GM23338 (cell line): ENCODE results near the gene KCNJ6. TPM values are rescaled to one million over a fixed set of nuclear protein-coding genes. Genes with fewer than 3 reads are reported as not detected.

Experiments used
- ATAC-seq: fragments of 200-7000 bp; cut with Tn5 transposase; 3 replicates; pipeline ENCODE4 v1.9.1; 2020
- DNase-seq: peaks from one replicate; pipeline ENCODE4 v3.0.0-alpha.2; 2015; ENCODE audit warnings: low spot score
- H2AFZ ChIP-seq: fragments of 200-600 bp; sonication (generic); 2 replicates; pipeline ENCODE4 v1.8.0; 2016; ENCODE audit warnings: antibody characterized with exemption, mild to moderate bottlenecking, moderate library complexity
- H3F3A ChIP-seq: fragments of 200-600 bp; sonication (generic); replicated peaks from 2 replicates; pipeline ENCODE4 v1.8.0; 2017; ENCODE audit warnings: antibody characterized with exemption, mixed run types, low read depth
- H3K27ac ChIP-seq: fragments of 200-600 bp; sonication (generic); 2 replicates; pipeline ENCODE4 v1.6.1; 2016; ENCODE audit warnings: low read depth
- H3K27me3 ChIP-seq: fragments of 200-600 bp; sonication (generic); 2 replicates; pipeline ENCODE4 v1.8.0; 2016; ENCODE audit warnings: mild to moderate bottlenecking, mixed run types, moderate library complexity; ENCODE audit not compliant: insufficient read depth
- H3K36me3 ChIP-seq: fragments of 200-600 bp; sonication (generic); 2 replicates; pipeline ENCODE4 v1.8.0; 2016; ENCODE audit warnings: mild to moderate bottlenecking; ENCODE audit not compliant: insufficient read depth
- H3K4me1 ChIP-seq: fragments of 200-600 bp; sonication (generic); 2 replicates; pipeline ENCODE4 v1.8.0; 2016; ENCODE audit warnings: mild to moderate bottlenecking, moderate library complexity; ENCODE audit not compliant: insufficient read depth
- H3K4me2 ChIP-seq: fragments of 200-600 bp; sonication (generic); 2 replicates; pipeline ENCODE4 v1.7.1; 2017; ENCODE audit warnings: mixed run types
- H3K4me3 ChIP-seq: fragments of 200-600 bp; sonication (generic); 2 replicates; pipeline ENCODE4 v1.6.1; 2016; ENCODE audit warnings: mixed run types
- H3K79me2 ChIP-seq: fragments of 200-600 bp; sonication (generic); replicated peaks from 2 replicates; pipeline ENCODE4 v1.8.0; 2017; ENCODE audit warnings: mild to moderate bottlenecking; ENCODE audit not compliant: insufficient read depth
- H3K9me2 ChIP-seq: fragments of 200-600 bp; sonication (generic); 2 replicates; pipeline ENCODE4 v1.8.0; 2017; ENCODE audit not compliant: insufficient read depth
- H4K20me1 ChIP-seq: fragments of 200-600 bp; sonication (generic); replicated peaks from 2 replicates; pipeline ENCODE4 v1.8.0; 2017; ENCODE audit warnings: mild to moderate bottlenecking; ENCODE audit not compliant: insufficient read depth
- H3K27ac Mint-ChIP-seq: 2 replicates; pipeline ENCODE4 v1.8.0; 2020; ENCODE audit warnings: inconsistent platforms, mild to moderate bottlenecking, moderate library complexity, mixed read lengths
- H3K27me3 Mint-ChIP-seq: 3 replicates; pipeline ENCODE4 v1.8.0; 2022; ENCODE audit warnings: low read depth, mild to moderate bottlenecking, moderate library complexity, mixed read lengths, inconsistent platforms; ENCODE audit not compliant: insufficient read depth, poor library complexity
- H3K36me3 Mint-ChIP-seq: 3 replicates; pipeline ENCODE4 v1.8.0; 2021; ENCODE audit warnings: low read depth, mild to moderate bottlenecking, inconsistent platforms, moderate library complexity, mixed read lengths
- H3K4me1 Mint-ChIP-seq: 3 replicates; pipeline ENCODE4 v1.8.0; 2020; ENCODE audit warnings: mild to moderate bottlenecking, inconsistent platforms, mixed read lengths
- H3K4me3 Mint-ChIP-seq: 3 replicates; pipeline ENCODE4 v1.8.0; 2021; ENCODE audit warnings: moderate library complexity, mild to moderate bottlenecking, inconsistent platforms, mixed read lengths
- H3K9me3 Mint-ChIP-seq: 3 replicates; pipeline ENCODE4 v1.8.0; 2020; ENCODE audit warnings: moderate library complexity, mild to moderate bottlenecking, inconsistent platforms, mixed read lengths
- ETS1 ChIP-seq: IDR thresholded peaks from 2 replicates; pipeline ENCODE4 v1.6.1; 2016; ENCODE audit warnings: antibody characterized with exemption
- EZH2 ChIP-seq: fragments of 200-600 bp; sonication (generic); IDR thresholded peaks from one replicate; pipeline ENCODE4 v1.8.0; 2017; ENCODE audit warnings: antibody characterized with exemption, mild to moderate bottlenecking, low read depth; ENCODE audit not compliant: unreplicated experiment
- JUNB ChIP-seq: IDR thresholded peaks from one replicate; pipeline ENCODE4 v1.6.1; 2016; ENCODE audit warnings: antibody characterized with exemption; ENCODE audit not compliant: unreplicated experiment
- NANOG ChIP-seq: IDR thresholded peaks from 2 replicates; pipeline ENCODE4 v1.6.1; 2016; ENCODE audit warnings: antibody characterized with exemption, borderline replicate concordance
- POLR2AphosphoS5 ChIP-seq: IDR thresholded peaks from 2 replicates; pipeline ENCODE4 v1.6.1; 2016; ENCODE audit warnings: antibody characterized with exemption, low read depth
- STAT1 ChIP-seq: IDR thresholded peaks from one replicate; pipeline ENCODE4 v1.6.1; 2016; ENCODE audit warnings: antibody characterized with exemption; ENCODE audit not compliant: unreplicated experiment
- ZNF114 ChIP-seq: fragments of 250-450 bp; sonication (Bioruptor Pico); IDR thresholded peaks from 2 replicates; pipeline ENCODE4 v1.5.0; 2020; ENCODE audit warnings: mild to moderate bottlenecking, moderate library complexity
- polyA plus RNA-seq: library from polyadenylated mRNA; unstranded; fragments of >200 nt; fragmentation: Nextera tagmentation; extraction: Ambion mirVana; gene quantifications from 2 replicates; pipeline ENCODE4 v1.2.1, GENCODE V29; 2016
- total RNA-seq: library from RNA; depleted of rRNA; stranded (reverse); fragments of >200 nt; shearing (Covaris generic); gene quantifications from 2 replicates; pipeline ENCODE4 v1.2.3, GENCODE V29; 2014
- TF ChIP-seq, protein P1 (sequence below): IDR thresholded peaks from one replicate; pipeline ENCODE4 v1.6.1; 2018; ENCODE audit warnings: antibody characterized with exemption; ENCODE audit not compliant: unreplicated experiment
- TF ChIP-seq, protein P2 (sequence below): fragments of 250-450 bp; sonication (Bioruptor Pico); IDR thresholded peaks from 2 replicates; pipeline ENCODE4 v1.5.0; 2020; ENCODE audit warnings: mild to moderate bottlenecking, moderate library complexity

The KCNJ6 gene
- total and polyA plus RNA-seq, 2 experiments from 2014 or later = 0.48 to 0.52 TPM

GRCh38 chr21:37561941-37562919, 354.0 kb downstream of the KCNJ6 start:
- 0 out of 2 replicates have a peak, but pooled peaks cover 9% of the 10 kb centered on the region for H3F3A ChIP-seq
- peaks cover 11% of the 10 kb centered on the region; the same call in 2 of the 3 replicates for H3K9me3 Mint-ChIP-seq
- H4K20me1 ChIP-seq = no peaks in the 10 kb centered on the region
- no peak overlapping the region for H3K27ac ChIP-seq
- no peaks in the 10 kb centered on the region; the same call in 1 of the 2 replicates for H3K79me2 ChIP-seq
- H3K4me3 ChIP-seq = no peak overlapping the region
- ATAC-seq = no peak
- peaks cover 18% of the 10 kb centered on the region for H3K27me3 Mint-ChIP-seq
- H3K4me1 Mint-ChIP-seq = peaks cover 17% of the 10 kb centered on the region
- TF ChIP-seq JUNB = no peak
- TF ChIP-seq, protein P1, sequence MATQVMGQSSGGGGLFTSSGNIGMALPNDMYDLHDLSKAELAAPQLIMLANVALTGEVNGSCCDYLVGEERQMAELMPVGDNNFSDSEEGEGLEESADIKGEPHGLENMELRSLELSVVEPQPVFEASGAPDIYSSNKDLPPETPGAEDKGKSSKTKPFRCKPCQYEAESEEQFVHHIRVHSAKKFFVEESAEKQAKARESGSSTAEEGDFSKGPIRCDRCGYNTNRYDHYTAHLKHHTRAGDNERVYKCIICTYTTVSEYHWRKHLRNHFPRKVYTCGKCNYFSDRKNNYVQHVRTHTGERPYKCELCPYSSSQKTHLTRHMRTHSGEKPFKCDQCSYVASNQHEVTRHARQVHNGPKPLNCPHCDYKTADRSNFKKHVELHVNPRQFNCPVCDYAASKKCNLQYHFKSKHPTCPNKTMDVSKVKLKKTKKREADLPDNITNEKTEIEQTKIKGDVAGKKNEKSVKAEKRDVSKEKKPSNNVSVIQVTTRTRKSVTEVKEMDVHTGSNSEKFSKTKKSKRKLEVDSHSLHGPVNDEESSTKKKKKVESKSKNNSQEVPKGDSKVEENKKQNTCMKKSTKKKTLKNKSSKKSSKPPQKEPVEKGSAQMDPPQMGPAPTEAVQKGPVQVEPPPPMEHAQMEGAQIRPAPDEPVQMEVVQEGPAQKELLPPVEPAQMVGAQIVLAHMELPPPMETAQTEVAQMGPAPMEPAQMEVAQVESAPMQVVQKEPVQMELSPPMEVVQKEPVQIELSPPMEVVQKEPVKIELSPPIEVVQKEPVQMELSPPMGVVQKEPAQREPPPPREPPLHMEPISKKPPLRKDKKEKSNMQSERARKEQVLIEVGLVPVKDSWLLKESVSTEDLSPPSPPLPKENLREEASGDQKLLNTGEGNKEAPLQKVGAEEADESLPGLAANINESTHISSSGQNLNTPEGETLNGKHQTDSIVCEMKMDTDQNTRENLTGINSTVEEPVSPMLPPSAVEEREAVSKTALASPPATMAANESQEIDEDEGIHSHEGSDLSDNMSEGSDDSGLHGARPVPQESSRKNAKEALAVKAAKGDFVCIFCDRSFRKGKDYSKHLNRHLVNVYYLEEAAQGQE = no peak
- H3K36me3 Mint-ChIP-seq = peaks cover 3% of the 10 kb centered on the region; the same call in 2 of the 3 replicates
- DNase-seq = no peak
- no peak overlapping the region for H3K4me3 Mint-ChIP-seq
- H3K36me3 ChIP-seq = no peaks in the 10 kb centered on the region; the same call in 1 of the 2 replicates
- peaks cover 20% of the 10 kb centered on the region for H3K4me1 ChIP-seq
- H3K9me2 ChIP-seq = peaks cover 21% of the 10 kb centered on the region
- H3K27ac Mint-ChIP-seq = no peak overlapping the region
- peaks cover 12% of the 10 kb centered on the region for H3K27me3 ChIP-seq
- H3K4me2 ChIP-seq = no peak overlapping the region
- H2AFZ ChIP-seq = no peak overlapping the region

DNA sequence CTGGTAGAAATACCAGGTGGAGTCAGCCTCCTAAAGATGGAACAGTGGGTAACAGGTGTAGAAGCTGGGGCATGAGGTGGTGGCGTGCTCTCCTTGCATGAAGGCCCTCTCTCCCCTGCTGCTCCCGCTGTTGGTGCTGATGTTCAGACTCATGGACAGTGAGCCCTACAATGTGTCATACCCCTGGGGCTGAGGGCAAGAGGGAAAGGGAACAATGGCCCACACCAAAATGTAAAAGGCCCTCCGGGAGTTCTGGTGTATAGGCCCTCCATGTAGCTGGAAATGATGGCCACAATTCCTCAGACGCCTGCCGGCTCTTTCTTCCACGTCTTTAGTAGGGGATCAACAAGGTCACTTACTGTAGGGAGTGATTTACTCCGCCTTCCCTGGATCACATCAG, 354.8 kb downstream of the KCNJ6 start:
- Histone ChIP-seq H3K27me3 (peaks cover 12% of the 10 kb centered on the region), H3K79me2 (no peaks in the 10 kb centered on the region; the same call in 1 of the 2 replicates), H2AFZ (no peak overlapping the region), H3K9me2 (peaks cover 22% of the 10 kb centered on the region), H3K36me3 (no peaks in the 10 kb centered on the region; the same call in 1 of the 2 replicates), H3K27ac (no peak overlapping the region), H3K4me2 (no peak overlapping the region), H3K4me1 (peaks cover 20% of the 10 kb centered on the region), H3K4me3 (no peak overlapping the region), H4K20me1 (no peaks in the 10 kb centered on the region), H3F3A (0 out of 2 replicates have a peak, but pooled peaks cover 9% of the 10 kb centered on the region)
- ATAC-seq (no peak), DNase-seq (no peak)
- H3K27me3 Mint-ChIP-seq = peaks cover 18% of the 10 kb centered on the region
- H3K36me3 Mint-ChIP-seq = peaks cover 3% of the 10 kb centered on the region; the same call in 2 of the 3 replicates
- peaks cover 17% of the 10 kb centered on the region for H3K4me1 Mint-ChIP-seq
- peaks cover 11% of the 10 kb centered on the region; the same call in 2 of the 3 replicates for H3K9me3 Mint-ChIP-seq
- H3K4me3 Mint-ChIP-seq = no peak overlapping the region
- no peak overlapping the region for H3K27ac Mint-ChIP-seq
- TF ChIP-seq JUNB (no peak), ETS1 (no peak), STAT1 (no peak), POLR2AphosphoS5 (no peak), NANOG (no peak), ZNF114 (no peak), EZH2 (no peak)
- TF ChIP-seq, protein P2, sequence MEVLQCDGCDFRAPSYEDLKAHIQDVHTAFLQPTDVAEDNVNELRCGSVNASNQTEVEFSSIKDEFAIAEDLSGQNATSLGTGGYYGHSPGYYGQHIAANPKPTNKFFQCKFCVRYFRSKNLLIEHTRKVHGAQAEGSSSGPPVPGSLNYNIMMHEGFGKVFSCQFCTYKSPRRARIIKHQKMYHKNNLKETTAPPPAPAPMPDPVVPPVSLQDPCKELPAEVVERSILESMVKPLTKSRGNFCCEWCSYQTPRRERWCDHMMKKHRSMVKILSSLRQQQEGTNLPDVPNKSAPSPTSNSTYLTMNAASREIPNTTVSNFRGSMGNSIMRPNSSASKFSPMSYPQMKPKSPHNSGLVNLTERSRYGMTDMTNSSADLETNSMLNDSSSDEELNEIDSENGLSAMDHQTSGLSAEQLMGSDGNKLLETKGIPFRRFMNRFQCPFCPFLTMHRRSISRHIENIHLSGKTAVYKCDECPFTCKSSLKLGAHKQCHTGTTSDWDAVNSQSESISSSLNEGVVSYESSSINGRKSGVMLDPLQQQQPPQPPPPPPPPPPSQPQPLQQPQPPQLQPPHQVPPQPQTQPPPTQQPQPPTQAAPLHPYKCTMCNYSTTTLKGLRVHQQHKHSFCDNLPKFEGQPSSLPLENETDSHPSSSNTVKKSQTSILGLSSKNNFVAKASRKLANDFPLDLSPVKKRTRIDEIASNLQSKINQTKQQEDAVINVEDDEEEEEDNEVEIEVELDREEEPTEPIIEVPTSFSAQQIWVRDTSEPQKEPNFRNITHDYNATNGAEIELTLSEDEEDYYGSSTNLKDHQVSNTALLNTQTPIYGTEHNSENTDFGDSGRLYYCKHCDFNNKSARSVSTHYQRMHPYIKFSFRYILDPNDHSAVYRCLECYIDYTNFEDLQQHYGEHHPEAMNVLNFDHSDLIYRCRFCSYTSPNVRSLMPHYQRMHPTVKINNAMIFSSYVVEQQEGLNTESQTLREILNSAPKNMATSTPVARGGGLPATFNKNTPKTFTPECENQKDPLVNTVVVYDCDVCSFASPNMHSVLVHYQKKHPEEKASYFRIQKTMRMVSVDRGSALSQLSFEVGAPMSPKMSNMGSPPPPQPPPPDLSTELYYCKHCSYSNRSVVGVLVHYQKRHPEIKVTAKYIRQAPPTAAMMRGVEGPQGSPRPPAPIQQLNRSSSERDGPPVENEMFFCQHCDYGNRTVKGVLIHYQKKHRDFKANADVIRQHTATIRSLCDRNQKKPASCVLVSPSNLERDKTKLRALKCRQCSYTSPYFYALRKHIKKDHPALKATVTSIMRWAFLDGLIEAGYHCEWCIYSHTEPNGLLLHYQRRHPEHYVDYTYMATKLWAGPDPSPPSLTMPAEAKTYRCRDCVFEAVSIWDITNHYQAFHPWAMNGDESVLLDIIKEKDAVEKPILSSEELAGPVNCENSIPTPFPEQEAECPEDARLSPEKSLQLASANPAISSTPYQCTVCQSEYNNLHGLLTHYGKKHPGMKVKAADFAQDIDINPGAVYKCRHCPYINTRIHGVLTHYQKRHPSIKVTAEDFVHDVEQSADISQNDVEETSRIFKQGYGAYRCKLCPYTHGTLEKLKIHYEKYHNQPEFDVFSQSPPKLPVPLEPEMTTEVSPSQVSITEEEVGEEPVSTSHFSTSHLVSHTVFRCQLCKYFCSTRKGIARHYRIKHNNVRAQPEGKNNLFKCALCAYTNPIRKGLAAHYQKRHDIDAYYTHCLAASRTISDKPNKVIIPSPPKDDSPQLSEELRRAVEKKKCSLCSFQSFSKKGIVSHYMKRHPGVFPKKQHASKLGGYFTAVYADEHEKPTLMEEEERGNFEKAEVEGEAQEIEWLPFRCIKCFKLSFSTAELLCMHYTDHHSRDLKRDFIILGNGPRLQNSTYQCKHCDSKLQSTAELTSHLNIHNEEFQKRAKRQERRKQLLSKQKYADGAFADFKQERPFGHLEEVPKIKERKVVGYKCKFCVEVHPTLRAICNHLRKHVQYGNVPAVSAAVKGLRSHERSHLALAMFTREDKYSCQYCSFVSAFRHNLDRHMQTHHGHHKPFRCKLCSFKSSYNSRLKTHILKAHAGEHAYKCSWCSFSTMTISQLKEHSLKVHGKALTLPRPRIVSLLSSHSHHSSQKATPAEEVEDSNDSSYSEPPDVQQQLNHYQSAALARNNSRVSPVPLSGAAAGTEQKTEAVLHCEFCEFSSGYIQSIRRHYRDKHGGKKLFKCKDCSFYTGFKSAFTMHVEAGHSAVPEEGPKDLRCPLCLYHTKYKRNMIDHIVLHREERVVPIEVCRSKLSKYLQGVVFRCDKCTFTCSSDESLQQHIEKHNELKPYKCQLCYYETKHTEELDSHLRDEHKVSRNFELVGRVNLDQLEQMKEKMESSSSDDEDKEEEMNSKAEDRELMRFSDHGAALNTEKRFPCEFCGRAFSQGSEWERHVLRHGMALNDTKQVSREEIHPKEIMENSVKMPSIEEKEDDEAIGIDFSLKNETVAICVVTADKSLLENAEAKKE (CRISPR knock-in tag) = no peak
